A549 (cell line): ENCODE measurements around the gene BPGM. TPM values are rescaled to one million over a fixed set of nuclear protein-coding genes. Genes with fewer than 3 reads are reported as not detected.

Experiments used
- ATAC-seq, 2 experiments: fragments of 200-7000 bp in 1 of 2; fragments of >200 bp in 1 of 2; cut with Nextera tagmentation in 1 of 2; cut with Tn5 transposase in 1 of 2; 3 replicates each; pipeline versions ENCODE4 v1.8.0 to v1.9.1; 2018 to 2020; ENCODE audit warnings: mild to moderate bottlenecking in 1 of 2, moderate library complexity in 1 of 2
- CTCF ChIA-PET: fragments of 300-600 bp; sonication (Branson Sonifier 250); formaldehyde crosslinking; extraction: SDS; loops from one replicate; lab custom pipeline; 2021; ENCODE audit warnings: antibody characterized with exemption, inconsistent platforms; lab: Yijun Ruan, JAX
- POLR2A ChIA-PET: fragments of 350-600 bp; formaldehyde crosslinking; extraction: SDS; loops from one replicate; lab custom pipeline; 2021; ENCODE audit warnings: antibody characterized with exemption, inconsistent platforms; lab: Yijun Ruan, JAX
- DNase-seq, 2 experiments: peaks; one replicate each; pipeline versions ENCODE4 v3.0.0 to v3.0.0-alpha.2; 2011 to 2016; ENCODE audit warnings: low read depth in 1 of 2, low spot score in 1 of 2
- FAIRE-seq: peaks from 2 replicates; lab custom pipeline; 2011; peaks lifted over from hg19 to GRCh38; lab: Jason Lieb, UNC
- H3K27ac ChIP-seq, 2 experiments: fragments of >200 bp; sonication (Bioruptor Twin); formaldehyde crosslinking; 3 replicates each; pipeline ENCODE4 v1.5.1; 2016 to 2017
- H3K4me1 ChIP-seq: fragments of >200 bp; sonication (Bioruptor Twin); formaldehyde crosslinking; 3 replicates; pipeline ENCODE4 v1.6.1; 2016
- H3K4me2 ChIP-seq: fragments of >200 bp; sonication (Bioruptor Twin); formaldehyde crosslinking; 3 replicates; pipeline ENCODE4 v1.6.1; 2016
- H3K4me3 ChIP-seq: fragments of >200 bp; sonication (Bioruptor Twin); formaldehyde crosslinking; 3 replicates; pipeline ENCODE4 v1.5.1; 2016
- H3K9me3 ChIP-seq: fragments of >200 bp; sonication (Bioruptor Twin); formaldehyde crosslinking; 3 replicates; pipeline ENCODE4 v1.6.1; 2016
- ATOH8 ChIP-seq: fragments of 250-450 bp; sonication (Bioruptor Pico); IDR thresholded peaks from 2 replicates; pipeline ENCODE4 v1.5.0; 2020; ENCODE audit warnings: low read depth, mild to moderate bottlenecking, moderate library complexity
- BCL3 ChIP-seq: fragments of >200 bp; sonication (Bioruptor Twin); formaldehyde crosslinking; IDR thresholded peaks from 3 replicates; pipeline ENCODE4 v1.6.1; 2016
- CEBPB ChIP-seq, 2 experiments: fragments of >200 bp in 1 of 2; sonication (Bioruptor Twin) in 1 of 2; formaldehyde crosslinking in 1 of 2; IDR thresholded peaks; 2 replicates each; pipeline ENCODE4 v1.6.1; 2012 to 2016
- EHF ChIP-seq: fragments of 250-450 bp; sonication (Bioruptor Pico); IDR thresholded peaks from 2 replicates; pipeline ENCODE4 v1.5.0; 2020; ENCODE audit warnings: mild to moderate bottlenecking
- EHMT2 ChIP-seq: fragments of 200-600 bp; sonication (generic); IDR thresholded peaks from 2 replicates; pipeline ENCODE4 v1.6.1; 2016; ENCODE audit warnings: antibody characterized with exemption, low read depth, mild to moderate bottlenecking, moderate library complexity
- EP300 ChIP-seq, 2 experiments: fragments of >200 bp; sonication (Bioruptor Twin); formaldehyde crosslinking; IDR thresholded peaks; 2 replicates in 1 of 2; 3 replicates in 1 of 2; pipeline ENCODE4 v1.6.1; 2016 to 2017
- FOSB ChIP-seq: fragments of 250-450 bp; sonication (Bioruptor Pico); IDR thresholded peaks from 2 replicates; pipeline ENCODE4 v1.5.0; 2020; ENCODE audit warnings: mild to moderate bottlenecking, moderate library complexity
- FOSL2 ChIP-seq, 2 experiments: fragments of 450-650 bp in 1 of 2; fragments of >200 bp in 1 of 2; sonication (Bioruptor Twin) in 1 of 2; formaldehyde crosslinking; IDR thresholded peaks; 2 replicates each; pipeline versions ENCODE4 v1.5.0 to v1.6.1; 2016 to 2020; ENCODE audit warnings: mild to moderate bottlenecking in 1 of 2, moderate library complexity in 1 of 2
- FOXS1 ChIP-seq: fragments of 250-450 bp; sonication (Bioruptor Pico); IDR thresholded peaks from 2 replicates; pipeline ENCODE4 v1.5.0; 2020; ENCODE audit warnings: mild to moderate bottlenecking, moderate library complexity
- GATA3 ChIP-seq: IDR thresholded peaks from 2 replicates; pipeline ENCODE4 v1.6.1; 2012; ENCODE audit warnings: borderline replicate concordance
- JUN ChIP-seq, 2 experiments: fragments of >200 bp; sonication (Bioruptor Twin); formaldehyde crosslinking; IDR thresholded peaks; 2 replicates in 1 of 2; 3 replicates in 1 of 2; pipeline ENCODE4 v1.6.1; 2016 to 2017
- JUNB ChIP-seq: fragments of >200 bp; sonication (Bioruptor Twin); formaldehyde crosslinking; IDR thresholded peaks from 2 replicates; pipeline ENCODE4 v1.6.1; 2016
- MAFK ChIP-seq: fragments of 450-650 bp; IDR thresholded peaks from 2 replicates; pipeline ENCODE4 v1.6.1; 2014; ENCODE audit not compliant: partially characterized antibody
- MAX ChIP-seq: IDR thresholded peaks from 2 replicates; pipeline ENCODE4 v1.6.1; 2012
- NFE2L2 ChIP-seq: fragments of 150-350 bp; conservative IDR thresholded peaks from 2 replicates; pipeline ENCODE4 v1.6.1; 2014; ENCODE audit warnings: low read length
- POLR2A ChIP-seq: IDR thresholded peaks from 2 replicates; pipeline ENCODE4 v1.6.1; 2012; ENCODE audit warnings: mild to moderate bottlenecking, low read length
- RAD21 ChIP-seq, 2 experiments: fragments of >200 bp in 1 of 2; sonication (Bioruptor Twin) in 1 of 2; formaldehyde crosslinking in 1 of 2; IDR thresholded peaks in 1 of 2; conservative IDR thresholded peaks in 1 of 2; 2 replicates in 1 of 2; 3 replicates in 1 of 2; pipeline ENCODE4 v1.6.1; 2012 to 2018; ENCODE audit warnings: inconsistent platforms in 1 of 2
- SREBF2 ChIP-seq: fragments of 450-650 bp; IDR thresholded peaks from 2 replicates; pipeline ENCODE4 v1.6.1; 2014; ENCODE audit warnings: mild to moderate bottlenecking, moderate library complexity
- USF2 ChIP-seq: fragments of 450-650 bp; IDR thresholded peaks from 2 replicates; pipeline ENCODE4 v1.6.1; 2014; ENCODE audit warnings: antibody characterized with exemption
- WGBS: methylation state at CpG from one replicate; pipeline ENCODE4 v1.1.6; 2017; ENCODE audit errors: missing lambda C conversion rate; 5-methylcytosine and 5-hydroxymethylcytosine counted together
- polyA plus RNA-seq, 4 experiments: library from polyadenylated mRNA; depleted of rRNA in 3 of 4; stranded (reverse); fragments of >200 nt; fragmentation: RNase III in 1 of 4; extraction: RNeasy Plus Mini Kit Qiagen cat#74134 plus additional on column Dnase treatment in 1 of 4; gene quantifications; 2 replicates in 3 of 4; 3 replicates in 1 of 4; pipeline ENCODE4 v1.2.3, GENCODE V29; 2011 to 2017

BPGM gene
- polyA plus RNA-seq, 2 of the 4 experiments (the other 2 are of a cell fraction): 19.4 to 28.3 TPM

- POLR2A ChIA-PET: interaction anchor here (1.0 to 1.7 kb wide), 2 partner anchors 33 to 178 kb away, joined by 3 to 12 read pairs; partner anchors contain the start of gene BPGM
- Histone ChIP-seq H3K4me3 (no peak overlapping the region), H3K9me3 (0 out of 3 replicates have a peak, but pooled peaks cover 6% of the 10 kb centered on the region), H3K4me1 (peaks cover 25% of the 10 kb centered on the region), H3K4me2 (peak overlapping the region; percentile 51), H3K27ac (peak overlapping the region; percentile 72 to 80)
- DNase-seq: peak; percentile 57 to 86
- ATAC-seq: peak; percentile 90 to 94
- WGBS: 0% methylated on average over 3 of the region's 3 CpGs
- CTCF ChIA-PET: interaction anchor here (0.7 to 13.8 kb wide), 13 partner anchors 8 to 340 kb away, joined by 3 to 453 read pairs (median 3); partner anchors contain the start of gene BPGM
- peak; percentile 85 for FAIRE-seq
- TF ChIP-seq SREBF2 (no peak), FOXS1 (no peak; the same call in 1 of the 2 replicates), ATOH8 (0 out of 2 replicates have a peak, but pooled peaks have one; percentile 28), JUNB (peak; percentile 96), BCL3 (peak; percentile 70; the same call in 1 of the 3 replicates), JUN (IDR thresholded peaks at IDR 0.05) (peak; percentile 66 to 83; a peak in 2 of 5 replicates), NFE2L2 (no peak), MAFK (peak; percentile 43), EHMT2 (no peak), EP300 (IDR thresholded peaks at IDR 0.05) (peak; percentile 50 to 73; a peak in 3 of 5 replicates), POLR2A (no peak), GATA3 (peak; percentile 70; the same call in 1 of the 2 replicates), FOSL2 (IDR thresholded peaks at IDR 0.05) (peak; percentile 76), FOSL2 (CRISPR knock-in tag; IDR thresholded peaks at IDR 0.05) (peak; percentile 86), MAX (peak; percentile 31; the same call in 1 of the 2 replicates), CEBPB (IDR thresholded peaks at IDR 0.05) (peak; percentile 93 to 98), RAD21 (conservative IDR thresholded peaks at IDR 0.05 in 1 of 2, IDR thresholded peaks at IDR 0.05 in 1 of 2) (peak; percentile 7 to 46; a peak in 3 of 5 replicates), USF2 (peak; percentile 76), EHF (CRISPR knock-in tag) (no peak)
Observed at GRCh38 chr7:134613623-134614347, 32.9 kb upstream of the BPGM start.

GRCh38 chr7:134616611-134617010 is 30.0 kb upstream of the BPGM start:
- ATAC-seq: no peak
- TF ChIP-seq MAFK: peak; percentile 79
- TF ChIP-seq FOSB: no peak
- TF ChIP-seq, all 56 proteins: peak for 1
- FAIRE-seq (no peak), DNase-seq (no peak)
- Histone ChIP-seq H3K4me2 (no peak overlapping the region), H3K9me3 (0 out of 3 replicates have a peak, but pooled peaks cover 6% of the 10 kb centered on the region), H3K27ac (peak overlapping the region in 1 of 2 experiments; percentile 44; a peak in 1 of 6 replicates), H3K4me1 (peaks cover 44% of the 10 kb centered on the region), H3K4me3 (no peak overlapping the region)
- CTCF ChIA-PET: interaction anchor here (1.1 to 2.9 kb wide), 7 partner anchors 10 to 196 kb away, joined by 3 to 16 read pairs (median 5); no protein-coding TSS in a partner anchor
- POLR2A ChIA-PET: no interaction called here
- WGBS: 43% methylated on average over 2 of the region's 2 CpGs
